Caco-2 (cell line): ENCODE data around the gene XCL1. TPM values are rescaled to one million over a fixed set of nuclear protein-coding genes. Genes with fewer than 3 reads are reported as not detected.

Experiments
- BruUV-seq: library from RNA; stranded (reverse); fragments of 400-500 nt; replicated peaks from 2 replicates; lab custom pipeline; 2021; lab: Mats Ljungman, UMichigan
- CTCF ChIA-PET: fragments of 300-600 bp; sonication (Branson Sonifier 250); formaldehyde crosslinking; loops from one replicate; lab custom pipeline; 2022; ENCODE audit warnings: antibody characterized with exemption; lab: Charles Lee
- POLR2A ChIA-PET: fragments of 300-600 bp; sonication (Branson Sonifier 250); formaldehyde crosslinking; loops from one replicate; lab custom pipeline; 2022; ENCODE audit warnings: antibody characterized with exemption; lab: Charles Lee
- DNase-seq, 2 experiments: peaks; one replicate each; pipeline versions ENCODE4 v3.0.0 to v3.0.0-alpha.2; 2020 to 2022
- H3K27me3 ChIP-seq: replicated peaks from 2 replicates; pipeline ENCODE4 v1.6.0; 2011; ENCODE audit warnings: low read length; ENCODE audit not compliant: control insufficient read depth, insufficient read depth
- H3K36me3 ChIP-seq: 2 replicates; pipeline ENCODE4 v1.5.1; 2011; ENCODE audit warnings: low read length; ENCODE audit not compliant: control insufficient read depth, insufficient read depth
- H3K4me1 ChIP-seq: fragments of 250-450 bp; sonication (Bioruptor Pico); 2 replicates; pipeline ENCODE4 v1.5.1; 2020; ENCODE audit warnings: mild to moderate bottlenecking
- H3K4me3 ChIP-seq: 2 replicates; pipeline ENCODE4 v1.5.1; 2011; ENCODE audit warnings: low read depth, mild to moderate bottlenecking, control low read depth, low read length
- H3K9me3 ChIP-seq: fragments of 250-450 bp; sonication (Bioruptor Pico); 2 replicates; pipeline ENCODE4 v1.5.1; 2020; ENCODE audit warnings: mild to moderate bottlenecking, moderate library complexity
- H3K27ac Mint-ChIP-seq: one replicate; pipeline ENCODE4 v1.8.0; 2022; ENCODE audit warnings: mixed read lengths; ENCODE audit not compliant: unreplicated experiment
- H3K27me3 Mint-ChIP-seq: one replicate; pipeline ENCODE4 v1.8.0; 2022; ENCODE audit warnings: mixed read lengths; ENCODE audit not compliant: insufficient read depth, unreplicated experiment
- H3K36me3 Mint-ChIP-seq: one replicate; pipeline ENCODE4 v1.8.0; 2022; ENCODE audit warnings: mild to moderate bottlenecking, mixed read lengths; ENCODE audit not compliant: insufficient read depth, unreplicated experiment
- H3K4me1 Mint-ChIP-seq: one replicate; pipeline ENCODE4 v1.8.0; 2022; ENCODE audit warnings: low read depth, mixed read lengths; ENCODE audit not compliant: unreplicated experiment
- H3K4me3 Mint-ChIP-seq: one replicate; pipeline ENCODE4 v1.8.0; 2022; ENCODE audit warnings: mild to moderate bottlenecking, moderate library complexity, mixed read lengths; ENCODE audit not compliant: unreplicated experiment
- H3K9me3 Mint-ChIP-seq: one replicate; pipeline ENCODE4 v1.8.0; 2022; ENCODE audit warnings: mixed read lengths; ENCODE audit not compliant: unreplicated experiment
- intact Hi-C: fragments of 100-400 bp; cut with micrococcal nuclease; formaldehyde crosslinking; loops from one replicate; pipeline ENCODE4 v1.10.0; 2022; ENCODE audit not compliant: unreplicated experiment
- total RNA-seq: library from RNA; stranded (reverse); gene quantifications from 2 replicates; pipeline ENCODE4 v1.2.3, GENCODE V29; 2022
- TF ChIP-seq, protein P1 (sequence below), 2 experiments: fragments of 200-600 bp in 1 of 2; IDR thresholded peaks; 1 replicate in 1 of 2; 2 replicates in 1 of 2; pipeline versions ENCODE4 v1.5.1 to v1.8.0; 2011 to 2022; ENCODE audit warnings: antibody characterized with exemption in 1 of 2, control low read depth in 1 of 2, inconsistent platforms in 1 of 2, low read depth in 1 of 2, low read length in 1 of 2, mild to moderate bottlenecking in 1 of 2, moderate library complexity in 1 of 2; ENCODE audit not compliant: insufficient read depth in 1 of 2, severe bottlenecking in 1 of 2, unreplicated experiment in 1 of 2

The XCL1 gene
- total RNA-seq, 1 experiment from 2014 or later, result 3.4 TPM

DNA sequence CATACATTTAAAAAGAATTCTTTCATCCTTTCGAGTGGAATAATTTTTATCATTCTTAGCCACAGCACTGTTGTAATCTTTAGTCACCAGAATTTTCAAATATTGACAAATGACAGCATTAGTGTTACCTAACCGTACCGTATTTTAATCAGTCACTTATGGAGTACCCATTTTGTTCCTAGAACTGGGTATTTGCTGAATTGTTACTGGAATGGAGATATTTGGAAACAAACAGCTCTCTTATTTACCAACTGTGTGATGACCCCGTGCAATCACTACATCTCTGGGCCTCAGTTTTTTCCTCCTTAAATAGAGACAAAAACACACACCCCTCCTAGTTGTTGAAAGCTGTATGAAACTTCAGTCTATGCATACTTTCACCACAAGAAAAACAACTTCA lies 24.7 kb upstream of the XCL1 start:
- no peaks in the 10 kb centered on the region for H3K27me3 Mint-ChIP-seq
- Histone ChIP-seq H3K9me3 (no peaks in the 10 kb centered on the region), H3K4me3 (no peak overlapping the region), H3K36me3 (peaks cover 4% of the 10 kb centered on the region), H3K4me1 (peaks cover 45% of the 10 kb centered on the region), H3K27me3 (no peaks in the 10 kb centered on the region)
- peaks cover 29% of the 10 kb centered on the region for H3K36me3 Mint-ChIP-seq
- no peak overlapping the region for H3K4me3 Mint-ChIP-seq
- TF ChIP-seq, protein P1, sequence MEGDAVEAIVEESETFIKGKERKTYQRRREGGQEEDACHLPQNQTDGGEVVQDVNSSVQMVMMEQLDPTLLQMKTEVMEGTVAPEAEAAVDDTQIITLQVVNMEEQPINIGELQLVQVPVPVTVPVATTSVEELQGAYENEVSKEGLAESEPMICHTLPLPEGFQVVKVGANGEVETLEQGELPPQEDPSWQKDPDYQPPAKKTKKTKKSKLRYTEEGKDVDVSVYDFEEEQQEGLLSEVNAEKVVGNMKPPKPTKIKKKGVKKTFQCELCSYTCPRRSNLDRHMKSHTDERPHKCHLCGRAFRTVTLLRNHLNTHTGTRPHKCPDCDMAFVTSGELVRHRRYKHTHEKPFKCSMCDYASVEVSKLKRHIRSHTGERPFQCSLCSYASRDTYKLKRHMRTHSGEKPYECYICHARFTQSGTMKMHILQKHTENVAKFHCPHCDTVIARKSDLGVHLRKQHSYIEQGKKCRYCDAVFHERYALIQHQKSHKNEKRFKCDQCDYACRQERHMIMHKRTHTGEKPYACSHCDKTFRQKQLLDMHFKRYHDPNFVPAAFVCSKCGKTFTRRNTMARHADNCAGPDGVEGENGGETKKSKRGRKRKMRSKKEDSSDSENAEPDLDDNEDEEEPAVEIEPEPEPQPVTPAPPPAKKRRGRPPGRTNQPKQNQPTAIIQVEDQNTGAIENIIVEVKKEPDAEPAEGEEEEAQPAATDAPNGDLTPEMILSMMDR (IDR thresholded peaks at IDR 0.05; ENCODE audit: insufficient read depth in 1 of 2, low read depth in 1 of 2, low read length in 1 of 2, severe bottlenecking in 1 of 2, unreplicated experiment in 1 of 2), result no peak
- no peak overlapping the region for H3K27ac Mint-ChIP-seq
- peaks cover 21% of the 10 kb centered on the region for H3K4me1 Mint-ChIP-seq
- no peak for DNase-seq
- H3K9me3 Mint-ChIP-seq, result peaks cover 13% of the 10 kb centered on the region
- ChIA-PET POLR2A (no interaction called here), CTCF (no interaction called here)
- intact Hi-C loops, result no loop called here
- BruUV-seq, result no TSS peak

DNA sequence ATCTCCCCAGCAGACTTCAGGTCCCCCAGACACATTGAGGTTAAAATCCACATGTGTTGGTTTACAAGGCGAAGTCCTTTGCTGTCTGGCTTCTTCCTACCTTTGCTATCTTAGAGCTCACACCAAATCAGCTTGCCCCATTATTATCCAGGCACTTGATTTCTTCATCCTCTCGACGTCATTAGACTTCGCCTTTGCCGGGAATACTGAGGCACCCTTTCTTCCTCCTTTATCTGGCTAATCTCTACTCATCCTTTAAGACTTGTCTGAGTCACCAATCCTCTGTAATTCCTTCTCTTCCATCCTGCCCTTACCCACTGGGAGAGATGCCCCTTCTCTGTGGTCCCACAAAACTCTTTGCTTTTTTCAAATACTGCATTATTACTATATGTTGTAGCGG lies 23.4 kb upstream of the XCL1 start:
- Histone ChIP-seq H3K27me3 (no peaks in the 10 kb centered on the region), H3K9me3 (no peaks in the 10 kb centered on the region), H3K36me3 (peaks cover 4% of the 10 kb centered on the region), H3K4me1 (peaks cover 58% of the 10 kb centered on the region), H3K4me3 (no peak overlapping the region)
- Mint-ChIP-seq H3K36me3 (peaks cover 24% of the 10 kb centered on the region), H3K27me3 (no peaks in the 10 kb centered on the region), H3K9me3 (peaks cover under 1% of the 10 kb centered on the region), H3K4me1 (peaks cover 29% of the 10 kb centered on the region), H3K27ac (no peak overlapping the region), H3K4me3 (no peak overlapping the region)
- POLR2A ChIA-PET, result no interaction called here
- DNase-seq, result no peak
- TF ChIP-seq, protein P1 (IDR thresholded peaks at IDR 0.05; ENCODE audit: insufficient read depth in 1 of 2, low read depth in 1 of 2, low read length in 1 of 2, severe bottlenecking in 1 of 2, unreplicated experiment in 1 of 2), result no peak
- CTCF ChIA-PET, result no interaction called here
- intact Hi-C loops, result no loop called here
- no TSS peak for BruUV-seq

DNA sequence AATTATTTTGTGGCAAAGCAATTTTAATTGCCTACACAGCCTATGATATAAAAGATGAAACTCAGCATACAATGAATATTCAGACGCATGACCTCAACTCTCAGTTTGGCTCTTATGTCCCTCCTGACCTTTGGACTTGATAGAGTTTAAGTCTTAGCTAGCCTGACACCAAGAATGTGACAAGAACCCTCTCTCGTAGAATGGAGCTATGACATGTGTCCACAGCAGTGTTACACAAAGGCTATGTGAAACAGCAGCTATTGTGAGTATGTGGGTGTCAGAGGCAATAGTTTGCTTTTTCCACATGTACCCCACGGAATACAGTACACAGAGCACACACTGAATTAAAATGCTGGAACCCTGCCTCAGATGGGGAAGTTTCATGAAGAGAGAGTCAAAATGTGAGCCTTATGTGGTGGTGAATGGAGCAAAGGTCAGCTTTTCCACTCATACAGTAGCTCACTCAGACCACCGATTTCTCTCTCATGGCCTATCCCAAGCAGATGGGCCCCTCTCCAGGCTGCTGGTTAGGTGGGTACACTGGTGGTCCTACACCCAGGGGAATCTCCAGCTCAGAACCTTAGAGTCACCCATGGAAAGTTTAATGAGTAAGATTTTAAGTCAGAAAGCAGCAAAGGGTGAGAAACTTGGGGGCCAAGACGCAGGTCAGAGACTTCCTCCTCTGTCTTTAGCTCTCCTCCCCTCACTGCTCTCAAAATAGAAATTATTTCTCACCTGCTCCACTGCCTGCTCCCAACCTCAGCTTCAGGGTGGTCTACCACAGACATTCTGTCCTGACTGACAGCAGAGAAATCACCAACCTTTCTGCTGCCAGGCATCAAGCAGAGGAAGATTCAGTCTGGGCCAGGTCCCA lies 22.5 kb upstream of the XCL1 start:
- H3K36me3 Mint-ChIP-seq, result peaks cover 18% of the 10 kb centered on the region

More for the DNA sequence above, 22.5 kb upstream of the XCL1 start:
- Mint-ChIP-seq H3K27ac (peak overlapping the region; percentile 18), H3K4me3 (no peak overlapping the region), H3K27me3 (no peaks in the 10 kb centered on the region), H3K4me1 (peaks cover 31% of the 10 kb centered on the region), H3K9me3 (no peaks in the 10 kb centered on the region)
- Histone ChIP-seq H3K36me3 (peaks cover 4% of the 10 kb centered on the region), H3K27me3 (no peaks in the 10 kb centered on the region), H3K9me3 (no peaks in the 10 kb centered on the region), H3K4me3 (no peak overlapping the region), H3K4me1 (peaks cover 63% of the 10 kb centered on the region)
- DNase-seq, result no peak
- CTCF ChIA-PET, result no interaction called here
- POLR2A ChIA-PET, result no interaction called here
- TF ChIP-seq, protein P1 (IDR thresholded peaks at IDR 0.05; ENCODE audit: insufficient read depth in 1 of 2, low read depth in 1 of 2, low read length in 1 of 2, severe bottlenecking in 1 of 2, unreplicated experiment in 1 of 2), result no peak
- intact Hi-C loops, result no loop called here
- BruUV-seq, result no TSS peak
